Measurements from ENCODE around the gene ZFP64.

- TF ChIP-seq, protein P1, sequence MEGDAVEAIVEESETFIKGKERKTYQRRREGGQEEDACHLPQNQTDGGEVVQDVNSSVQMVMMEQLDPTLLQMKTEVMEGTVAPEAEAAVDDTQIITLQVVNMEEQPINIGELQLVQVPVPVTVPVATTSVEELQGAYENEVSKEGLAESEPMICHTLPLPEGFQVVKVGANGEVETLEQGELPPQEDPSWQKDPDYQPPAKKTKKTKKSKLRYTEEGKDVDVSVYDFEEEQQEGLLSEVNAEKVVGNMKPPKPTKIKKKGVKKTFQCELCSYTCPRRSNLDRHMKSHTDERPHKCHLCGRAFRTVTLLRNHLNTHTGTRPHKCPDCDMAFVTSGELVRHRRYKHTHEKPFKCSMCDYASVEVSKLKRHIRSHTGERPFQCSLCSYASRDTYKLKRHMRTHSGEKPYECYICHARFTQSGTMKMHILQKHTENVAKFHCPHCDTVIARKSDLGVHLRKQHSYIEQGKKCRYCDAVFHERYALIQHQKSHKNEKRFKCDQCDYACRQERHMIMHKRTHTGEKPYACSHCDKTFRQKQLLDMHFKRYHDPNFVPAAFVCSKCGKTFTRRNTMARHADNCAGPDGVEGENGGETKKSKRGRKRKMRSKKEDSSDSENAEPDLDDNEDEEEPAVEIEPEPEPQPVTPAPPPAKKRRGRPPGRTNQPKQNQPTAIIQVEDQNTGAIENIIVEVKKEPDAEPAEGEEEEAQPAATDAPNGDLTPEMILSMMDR (conservative IDR thresholded peaks at IDR 0.05; ENCODE audit: low read length), result no peak
- no peak for TF ChIP-seq EZH2phosphoT487 (IDR thresholded peaks at IDR 0.05; ENCODE audit: borderline replicate concordance)
Observed at GRCh38 chr20:52235129-52235528, 43.5 kb upstream of the ZFP64 start.
